K562 (cell line): ENCODE data around the gene ARL4C.

ENCODE experiments used
- BHLHE40 ChIP-seq: IDR thresholded peaks from 2 replicates; pipeline ENCODE4 v1.6.1; 2011; ENCODE audit warnings: low read length, improper control_type of control experiment
- BRD4 ChIP-seq: fragments of 200-600 bp; sonication (generic); IDR thresholded peaks from 2 replicates; pipeline ENCODE4 v1.6.1; 2017; ENCODE audit warnings: inconsistent platforms
- CBX3 ChIP-seq, 2 experiments: IDR thresholded peaks; 1 replicate in 1 of 2; 2 replicates in 1 of 2; pipeline ENCODE4 v1.6.1; 2012; ENCODE audit warnings: inconsistent platforms in 2 of 2, low read length in 2 of 2, borderline replicate concordance in 1 of 2, control low read depth in 1 of 2
- CHD2 ChIP-seq: IDR thresholded peaks from 2 replicates; pipeline ENCODE4 v1.6.1; 2011; ENCODE audit warnings: low read depth, low read length
- EP300 ChIP-seq: IDR thresholded peaks from 2 replicates; pipeline ENCODE4 v1.6.1; 2012; ENCODE audit warnings: low read length, improper control_type of control experiment
- EZH2 ChIP-seq: IDR thresholded peaks from 2 replicates; pipeline ENCODE4 v1.6.1; 2012; ENCODE audit warnings: low read depth, mild to moderate bottlenecking, inconsistent platforms, low read length, borderline replicate concordance
- FOXA1 ChIP-seq: fragments of 450-650 bp; IDR thresholded peaks from 2 replicates; pipeline ENCODE4 v1.6.1; 2016; ENCODE audit warnings: mild to moderate bottlenecking, borderline replicate concordance
- MYC ChIP-seq, 2 experiments: fragments of 250-450 bp in 1 of 2; sonication (Bioruptor Pico) in 1 of 2; IDR thresholded peaks; 2 replicates each; pipeline versions ENCODE4 v1.5.1 to v1.6.1; 2012 to 2021; ENCODE audit warnings: low read depth in 2 of 2, borderline replicate concordance in 1 of 2, improper control_type of control experiment in 1 of 2, low read length in 1 of 2, mild to moderate bottlenecking in 1 of 2, moderate library complexity in 1 of 2
- TF ChIP-seq, protein P1 (sequence below): fragments of 450-650 bp; IDR thresholded peaks from 2 replicates; pipeline ENCODE4 v1.6.1; 2018; ENCODE audit not compliant: partially characterized antibody

DNA sequence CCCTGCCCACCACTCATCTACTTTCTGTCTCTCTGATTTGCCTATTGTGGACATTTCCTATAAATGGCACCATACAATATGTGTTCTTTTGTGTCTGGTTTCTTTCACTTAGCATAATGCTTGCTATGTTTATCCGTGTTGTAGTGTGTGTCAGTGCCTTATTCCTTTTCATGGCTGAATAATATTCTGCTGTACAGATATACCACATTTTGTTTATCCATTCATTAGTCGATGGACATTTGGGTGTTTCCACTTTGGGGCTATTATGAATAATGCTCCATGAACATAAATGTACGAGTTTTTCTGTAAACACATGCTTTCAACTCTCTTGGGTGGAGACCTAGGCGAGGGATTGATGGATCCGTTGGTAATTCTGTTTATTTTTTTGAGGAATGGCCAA lies 15.6 kb downstream of the ARL4C start:
- no peak for TF ChIP-seq BHLHE40
- no peak for TF ChIP-seq EZH2
- TF ChIP-seq EP300: no peak
- TF ChIP-seq, protein P1, sequence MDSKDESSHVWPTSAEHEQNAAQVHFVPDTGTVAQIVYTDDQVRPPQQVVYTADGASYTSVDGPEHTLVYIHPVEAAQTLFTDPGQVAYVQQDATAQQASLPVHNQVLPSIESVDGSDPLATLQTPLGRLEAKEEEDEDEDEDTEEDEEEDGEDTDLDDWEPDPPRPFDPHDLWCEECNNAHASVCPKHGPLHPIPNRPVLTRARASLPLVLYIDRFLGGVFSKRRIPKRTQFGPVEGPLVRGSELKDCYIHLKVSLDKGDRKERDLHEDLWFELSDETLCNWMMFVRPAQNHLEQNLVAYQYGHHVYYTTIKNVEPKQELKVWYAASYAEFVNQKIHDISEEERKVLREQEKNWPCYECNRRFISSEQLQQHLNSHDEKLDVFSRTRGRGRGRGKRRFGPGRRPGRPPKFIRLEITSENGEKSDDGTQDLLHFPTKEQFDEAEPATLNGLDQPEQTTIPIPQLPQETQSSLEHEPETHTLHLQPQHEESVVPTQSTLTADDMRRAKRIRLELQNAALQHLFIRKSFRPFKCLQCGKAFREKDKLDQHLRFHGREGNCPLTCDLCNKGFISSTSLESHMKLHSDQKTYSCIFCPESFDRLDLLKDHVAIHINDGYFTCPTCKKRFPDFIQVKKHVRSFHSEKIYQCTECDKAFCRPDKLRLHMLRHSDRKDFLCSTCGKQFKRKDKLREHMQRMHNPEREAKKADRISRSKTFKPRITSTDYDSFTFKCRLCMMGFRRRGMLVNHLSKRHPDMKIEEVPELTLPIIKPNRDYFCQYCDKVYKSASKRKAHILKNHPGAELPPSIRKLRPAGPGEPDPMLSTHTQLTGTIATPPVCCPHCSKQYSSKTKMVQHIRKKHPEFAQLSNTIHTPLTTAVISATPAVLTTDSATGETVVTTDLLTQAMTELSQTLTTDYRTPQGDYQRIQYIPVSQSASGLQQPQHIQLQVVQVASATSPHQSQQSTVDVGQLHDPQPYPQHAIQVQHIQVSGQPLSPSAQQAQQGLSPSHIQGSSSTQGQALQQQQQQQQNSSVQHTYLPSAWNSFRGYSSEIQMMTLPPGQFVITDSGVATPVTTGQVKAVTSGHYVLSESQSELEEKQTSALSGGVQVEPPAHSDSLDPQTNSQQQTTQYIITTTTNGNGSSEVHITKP: no peak
- TF ChIP-seq BRD4: no peak
- no peak for TF ChIP-seq CBX3 (IDR thresholded peaks at IDR 0.05; ENCODE audit: borderline replicate concordance in 1 of 2, low read length in 2 of 2)
- TF ChIP-seq MYC (IDR thresholded peaks at IDR 0.05; ENCODE audit: low read depth, low read length): no peak
- no peak for TF ChIP-seq MYC (CRISPR knock-in tag; IDR thresholded peaks at IDR 0.05; ENCODE audit: borderline replicate concordance, low read depth)
- TF ChIP-seq CHD2: no peak
- TF ChIP-seq FOXA1: no peak
